ENCODE results near the gene NFYC. TPM values are rescaled to one million over a fixed set of nuclear protein-coding genes. Genes with fewer than 3 reads are reported as not detected.

The NFYC gene
- total and polyA plus RNA-seq, 2 of the 8 experiments (the other 6 are each of a cell fraction or from before 2014, with no cell fraction given) = 54.1 to 124 TPM

- TF ChIP-seq NRF1 (IDR thresholded peaks at IDR 0.05; ENCODE audit: low read depth, low read length) (no peak), BCL11A (IDR thresholded peaks at IDR 0.05; ENCODE audit: low read depth in 2 of 2, low read length in 2 of 2) (no peak), GABPA (IDR thresholded peaks at IDR 0.05; ENCODE audit: borderline replicate concordance, insufficient read depth, low read length) (no peak), CEBPB (IDR thresholded peaks at IDR 0.05; ENCODE audit: low read depth, low read length) (no peak), CBX5 (IDR thresholded peaks at IDR 0.05; ENCODE audit: low read depth, low read length) (no peak), EP300 (IDR thresholded peaks at IDR 0.05; ENCODE audit: borderline replicate concordance in 1 of 2, low read depth in 2 of 2, low read length in 2 of 2) (no peak), ATF2 (IDR thresholded peaks at IDR 0.05; ENCODE audit: low read length) (no peak)
These were observed 45.2 kb upstream of the NFYC start (continued) for GRCh38 chr1:40646315-40646714.
